Keratinocyte (primary cell): Measurements from ENCODE around the gene ZNF836. TPM values are rescaled to one million over a fixed set of nuclear protein-coding genes. Genes with fewer than 3 reads are reported as not detected.

Experiments used
- DNase-seq: peaks from one replicate; pipeline ENCODE4 v3.0.0-alpha.2; 2011; ENCODE audit warnings: low read depth, missing footprints, low spot score
- FAIRE-seq: peaks from 2 replicates; lab custom pipeline; 2011; peaks lifted over from hg19 to GRCh38; lab: Jason Lieb, UNC
- H2AFZ ChIP-seq: 2 replicates; pipeline ENCODE4 v1.6.0; 2012; ENCODE audit warnings: low read length, control low read depth, inconsistent platforms; ENCODE audit not compliant: control insufficient read depth
- H3K27ac ChIP-seq: 2 replicates; pipeline ENCODE4 v1.5.1; 2011; ENCODE audit warnings: low read length; ENCODE audit not compliant: control insufficient read depth, insufficient read depth
- H3K27me3 ChIP-seq: 3 replicates; pipeline ENCODE4 v1.6.0; 2011; ENCODE audit warnings: low read length; ENCODE audit not compliant: control insufficient read depth, insufficient read depth; ENCODE audit errors: extremely low read depth
- H3K36me3 ChIP-seq, 2 experiments: 2 replicates in 1 of 2; 3 replicates in 1 of 2; pipeline ENCODE4 v1.5.1; 2011; ENCODE audit warnings: low read length in 2 of 2, mild to moderate bottlenecking in 1 of 2; ENCODE audit not compliant: control insufficient read depth in 2 of 2, insufficient read depth in 2 of 2; ENCODE audit errors: extremely low read depth in 1 of 2
- H3K4me1 ChIP-seq: 3 replicates; pipeline ENCODE4 v1.5.1; 2011; ENCODE audit warnings: low read length; ENCODE audit not compliant: control insufficient read depth, insufficient read depth; ENCODE audit errors: extremely low read depth
- H3K4me2 ChIP-seq: 3 replicates; pipeline ENCODE4 v1.6.0; 2011; ENCODE audit warnings: low read depth, low read length; ENCODE audit not compliant: control insufficient read depth, insufficient read depth; ENCODE audit errors: extremely low read depth
- H3K4me3 ChIP-seq, 3 experiments: fragments of 200-600 bp in 1 of 3; sonication (generic) in 1 of 3; 2 replicates in 2 of 3; 3 replicates in 1 of 3; pipeline ENCODE4 v1.5.1; 2011 to 2016; ENCODE audit warnings: low read length in 3 of 3, mild to moderate bottlenecking in 3 of 3, control low read depth in 2 of 3, inconsistent platforms in 1 of 3, low read depth in 1 of 3, mixed read lengths in 1 of 3, mixed run types in 1 of 3, moderate library complexity in 1 of 3; ENCODE audit not compliant: control insufficient read depth in 2 of 3, insufficient read depth in 2 of 3; ENCODE audit errors: extremely low read depth in 1 of 3
- H3K79me2 ChIP-seq: 2 replicates; pipeline ENCODE4 v1.6.0; 2012; ENCODE audit warnings: low read length; ENCODE audit not compliant: control insufficient read depth, insufficient read depth
- H3K9ac ChIP-seq: 3 replicates; pipeline ENCODE4 v1.6.0; 2011; ENCODE audit warnings: low read length; ENCODE audit not compliant: control insufficient read depth, insufficient read depth; ENCODE audit errors: extremely low read depth
- H3K9me1 ChIP-seq: 3 replicates; pipeline ENCODE4 v1.6.0; 2011; ENCODE audit warnings: low read length; ENCODE audit not compliant: control insufficient read depth, insufficient read depth; ENCODE audit errors: extremely low read depth
- H3K9me3 ChIP-seq: 2 replicates; pipeline ENCODE4 v1.5.1; 2012; ENCODE audit warnings: low read depth, low read length; ENCODE audit not compliant: control insufficient read depth
- H4K20me1 ChIP-seq: 3 replicates; pipeline ENCODE4 v1.6.0; 2011; ENCODE audit warnings: low read length; ENCODE audit not compliant: control insufficient read depth, insufficient read depth; ENCODE audit errors: extremely low read depth
- EZH2 ChIP-seq: IDR thresholded peaks from one replicate; pipeline ENCODE4 v1.6.1; 2012; ENCODE audit warnings: inconsistent platforms, mild to moderate bottlenecking, low read length, moderate library complexity
- dilution Hi-C: fragments of 300-500 bp; cut with MboI; formaldehyde crosslinking; loops from one replicate; pipeline ENCODE4 v1.7.0; 2020; ENCODE audit warnings: low sequenced_read_pairs; ENCODE audit not compliant: extremely low pct_ligation_motif_present
- polyA plus RNA-seq, 5 experiments: library from polyadenylated mRNA; depleted of rRNA in 3 of 5; stranded (reverse) in 3 of 5; stranded (forward) in 1 of 5; unstranded in 1 of 5; fragments of >200 nt; gene quantifications; 1 replicate in 1 of 5; 2 replicates in 3 of 5; 3 replicates in 1 of 5; pipeline versions ENCODE4 v1.2.1 to v1.2.3, GENCODE V29; 2011 to 2012; ENCODE audit warnings: missing spikeins in 2 of 5, low read depth in 1 of 5, low replicate concordance in 1 of 5
- TF ChIP-seq, protein P1 (sequence below), 3 experiments: IDR thresholded peaks in 1 of 3; conservative IDR thresholded peaks in 1 of 3; optimal IDR thresholded peaks in 1 of 3; 2 replicates in 2 of 3; 3 replicates in 1 of 3; pipeline versions ENCODE3 to v1.5.1; 2011; ENCODE audit warnings: low read length in 3 of 3, mild to moderate bottlenecking in 3 of 3, moderate library complexity in 2 of 3, control low read depth in 1 of 3, inconsistent platforms in 1 of 3; ENCODE audit not compliant: insufficient read depth in 2 of 3; ENCODE audit errors: extremely low read depth in 1 of 3

ZNF836 gene
- polyA plus RNA-seq, 1 donor (not counting 4 experiments of a cell fraction or from before 2014, with no cell fraction given) = 5.0 TPM

DNA sequence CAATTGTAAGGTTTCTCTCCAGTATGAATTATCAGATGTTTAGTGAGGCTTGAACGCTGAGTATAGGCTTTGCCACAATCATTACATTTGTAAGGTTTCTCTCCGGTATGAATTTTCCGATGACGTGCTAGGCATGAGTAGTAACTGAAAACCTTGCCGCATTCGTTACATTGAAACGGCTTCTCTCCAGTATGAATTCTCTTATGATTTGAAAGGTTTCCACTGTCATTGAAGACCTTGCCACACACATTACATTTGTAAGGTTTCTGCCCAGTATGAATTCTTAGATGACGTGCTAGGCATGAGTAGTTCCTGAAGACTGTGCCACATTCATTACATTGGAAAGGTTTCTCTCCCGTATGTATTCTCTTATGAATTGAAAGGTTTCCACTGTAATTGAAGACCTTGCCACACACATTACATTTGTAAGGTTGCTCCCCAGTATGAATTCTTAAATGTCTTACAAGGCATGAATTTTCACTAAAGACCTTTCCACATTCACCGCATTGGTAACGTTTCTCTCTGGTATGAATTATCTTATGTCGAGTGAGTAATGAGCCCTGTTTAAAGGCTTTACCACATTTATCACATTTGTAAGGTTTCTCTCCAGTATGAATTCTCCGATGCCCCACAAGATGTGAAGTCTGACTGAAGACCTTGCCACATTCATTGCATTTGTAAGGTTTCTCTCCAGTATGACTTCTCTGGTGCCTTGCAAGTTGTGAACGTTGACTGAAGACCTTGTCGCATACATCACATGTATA lies 15.6 kb downstream of the ZNF836 start:
- DNase-seq (no peak), FAIRE-seq (peak; percentile 51)
- peaks cover 7 to 8% of the 10 kb centered on the region in 2 experiments for H3K36me3 ChIP-seq
- H3K4me1 ChIP-seq = no peaks in the 10 kb centered on the region
- H2AFZ ChIP-seq = no peak overlapping the region
- H3K79me2 ChIP-seq = no peaks in the 10 kb centered on the region
- no peaks in the 10 kb centered on the region for H4K20me1 ChIP-seq
- dilution Hi-C loops = no loop called here
- H3K27me3 ChIP-seq = no peaks in the 10 kb centered on the region
- H3K4me2 ChIP-seq = no peak overlapping the region
- H3K4me3 ChIP-seq = no peak overlapping the region
- TF ChIP-seq, protein P1, sequence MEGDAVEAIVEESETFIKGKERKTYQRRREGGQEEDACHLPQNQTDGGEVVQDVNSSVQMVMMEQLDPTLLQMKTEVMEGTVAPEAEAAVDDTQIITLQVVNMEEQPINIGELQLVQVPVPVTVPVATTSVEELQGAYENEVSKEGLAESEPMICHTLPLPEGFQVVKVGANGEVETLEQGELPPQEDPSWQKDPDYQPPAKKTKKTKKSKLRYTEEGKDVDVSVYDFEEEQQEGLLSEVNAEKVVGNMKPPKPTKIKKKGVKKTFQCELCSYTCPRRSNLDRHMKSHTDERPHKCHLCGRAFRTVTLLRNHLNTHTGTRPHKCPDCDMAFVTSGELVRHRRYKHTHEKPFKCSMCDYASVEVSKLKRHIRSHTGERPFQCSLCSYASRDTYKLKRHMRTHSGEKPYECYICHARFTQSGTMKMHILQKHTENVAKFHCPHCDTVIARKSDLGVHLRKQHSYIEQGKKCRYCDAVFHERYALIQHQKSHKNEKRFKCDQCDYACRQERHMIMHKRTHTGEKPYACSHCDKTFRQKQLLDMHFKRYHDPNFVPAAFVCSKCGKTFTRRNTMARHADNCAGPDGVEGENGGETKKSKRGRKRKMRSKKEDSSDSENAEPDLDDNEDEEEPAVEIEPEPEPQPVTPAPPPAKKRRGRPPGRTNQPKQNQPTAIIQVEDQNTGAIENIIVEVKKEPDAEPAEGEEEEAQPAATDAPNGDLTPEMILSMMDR (optimal IDR thresholded peaks at IDR 0.05 in 1 of 3, IDR thresholded peaks at IDR 0.05 in 1 of 3, conservative IDR thresholded peaks at IDR 0.05 in 1 of 3; ENCODE audit: extremely low read depth in 1 of 3, insufficient read depth in 2 of 3, low read length in 3 of 3) = no peak
- no peak for TF ChIP-seq EZH2
- no peaks in the 10 kb centered on the region for H3K9me1 ChIP-seq
- H3K9ac ChIP-seq = no peak overlapping the region
- H3K9me3 ChIP-seq = peaks cover 36% of the 10 kb centered on the region
- no peak overlapping the region for H3K27ac ChIP-seq

DNA sequence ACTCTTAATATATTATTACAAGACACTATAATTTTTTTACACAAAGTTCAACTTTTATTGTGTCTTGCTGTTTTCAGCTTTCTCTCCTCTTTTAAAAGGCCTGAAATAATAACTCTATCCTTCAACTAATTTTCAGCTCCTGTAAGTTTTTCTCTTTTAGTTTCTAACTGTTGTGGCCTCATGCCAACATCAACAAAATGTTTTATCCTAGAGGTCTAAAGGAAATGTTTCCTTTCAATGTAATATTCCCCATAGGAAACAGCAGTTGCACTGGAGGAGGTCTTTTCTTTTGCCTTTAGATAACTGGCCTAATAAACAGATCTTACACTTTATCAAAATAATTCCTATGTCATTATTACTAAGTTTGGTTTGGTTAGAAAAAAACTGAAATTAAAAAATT lies 23.2 kb downstream of the ZNF836 start:
- Histone ChIP-seq H3K4me2 (no peak overlapping the region), H3K4me1 (no peaks in the 10 kb centered on the region), H3K27me3 (no peaks in the 10 kb centered on the region), H3K9me3 (peaks cover 9% of the 10 kb centered on the region), H3K4me3 (no peak overlapping the region), H3K9ac (no peak overlapping the region), H3K9me1 (no peaks in the 10 kb centered on the region), H4K20me1 (no peaks in the 10 kb centered on the region), H3K27ac (no peak overlapping the region), H3K36me3 (no peaks in the 10 kb centered on the region), H3K79me2 (no peaks in the 10 kb centered on the region), H2AFZ (no peak overlapping the region)
- FAIRE-seq (no peak), DNase-seq (no peak)
- no peak for TF ChIP-seq EZH2
- TF ChIP-seq, protein P1 (optimal IDR thresholded peaks at IDR 0.05 in 1 of 3, IDR thresholded peaks at IDR 0.05 in 1 of 3, conservative IDR thresholded peaks at IDR 0.05 in 1 of 3; ENCODE audit: extremely low read depth in 1 of 3, insufficient read depth in 2 of 3, low read length in 3 of 3) = no peak
- dilution Hi-C loops = no loop called here
